Measurements from ENCODE around the gene MAP7D2.
"Not testable (repeated sequence)": the region's sequence is repeated elsewhere in the genome, so short reads cannot be mapped to it uniquely, and the experiment has no call there.

Gene MAP7D2

GRCh38 chrX:20116577-20117240, at the start of gene MAP7D2:
MAP7D2 (minus strand) TSS chrX:20116907; CDS start chrX:20116879, 28 bp downstream.
- no peak for DNase-seq

- not testable (repeated sequence) for DNase-seq
These were observed 45.8 kb upstream of the MAP7D2 start for GRCh38 chrX:20162516-20162915.

GRCh38 chrX:20159797-20160385, 43.2 kb upstream of the MAP7D2 start:
- DNase-seq = no peak

GRCh38 chrX:20151689-20152088, 35.0 kb upstream of the MAP7D2 start:
- DNase-seq = no peak

GRCh38 chrX:20149326-20149725, 32.6 kb upstream of the MAP7D2 start:
- no peak for DNase-seq

DNA sequence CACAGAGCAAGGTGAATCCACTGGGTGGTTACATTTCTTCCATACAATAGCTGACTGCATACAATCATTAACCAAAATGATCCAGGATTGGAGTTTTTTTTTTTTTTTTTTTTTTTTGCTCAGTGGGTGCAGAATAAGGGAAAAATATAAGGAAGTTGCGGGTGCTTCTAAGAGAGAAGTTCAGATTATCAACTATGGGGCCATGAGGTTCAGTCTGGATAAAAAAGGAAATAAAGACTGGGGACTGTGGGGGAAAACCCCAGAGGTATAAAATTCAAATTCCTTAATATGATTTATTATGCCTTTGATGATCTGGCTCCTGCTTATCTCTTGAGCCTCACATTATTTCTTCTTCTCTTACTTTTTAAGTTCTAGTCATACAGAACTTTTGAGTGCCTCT, 30.9 kb upstream of the MAP7D2 start:
- no peak for DNase-seq

DNA sequence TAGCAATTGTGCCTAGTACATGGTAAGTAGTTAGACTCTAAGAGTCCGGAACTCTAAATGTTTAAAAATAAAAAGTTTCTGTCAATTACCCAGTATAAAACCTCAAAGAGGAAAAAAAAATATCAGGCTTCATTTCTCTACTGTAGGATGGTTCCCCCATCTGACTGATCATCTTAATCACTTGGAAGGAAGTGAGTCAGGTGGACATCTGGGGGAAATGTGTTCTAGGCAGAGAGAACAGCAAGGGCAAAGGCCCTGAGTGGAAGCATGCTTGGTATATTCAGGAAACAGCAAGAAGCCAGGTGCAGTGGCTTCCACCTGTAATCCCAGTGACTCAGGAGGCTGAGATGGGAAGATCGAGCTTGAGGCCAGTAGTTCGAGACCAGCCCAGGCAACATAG, 27.8 kb upstream of the MAP7D2 start:
- DNase-seq = no peak

- no peak for DNase-seq
These were observed 26.9 kb upstream of the MAP7D2 start for GRCh38 chrX:20143561-20143960.

- no peak for DNase-seq
These were observed 26.4 kb upstream of the MAP7D2 start for GRCh38 chrX:20143111-20143510.

DNA sequence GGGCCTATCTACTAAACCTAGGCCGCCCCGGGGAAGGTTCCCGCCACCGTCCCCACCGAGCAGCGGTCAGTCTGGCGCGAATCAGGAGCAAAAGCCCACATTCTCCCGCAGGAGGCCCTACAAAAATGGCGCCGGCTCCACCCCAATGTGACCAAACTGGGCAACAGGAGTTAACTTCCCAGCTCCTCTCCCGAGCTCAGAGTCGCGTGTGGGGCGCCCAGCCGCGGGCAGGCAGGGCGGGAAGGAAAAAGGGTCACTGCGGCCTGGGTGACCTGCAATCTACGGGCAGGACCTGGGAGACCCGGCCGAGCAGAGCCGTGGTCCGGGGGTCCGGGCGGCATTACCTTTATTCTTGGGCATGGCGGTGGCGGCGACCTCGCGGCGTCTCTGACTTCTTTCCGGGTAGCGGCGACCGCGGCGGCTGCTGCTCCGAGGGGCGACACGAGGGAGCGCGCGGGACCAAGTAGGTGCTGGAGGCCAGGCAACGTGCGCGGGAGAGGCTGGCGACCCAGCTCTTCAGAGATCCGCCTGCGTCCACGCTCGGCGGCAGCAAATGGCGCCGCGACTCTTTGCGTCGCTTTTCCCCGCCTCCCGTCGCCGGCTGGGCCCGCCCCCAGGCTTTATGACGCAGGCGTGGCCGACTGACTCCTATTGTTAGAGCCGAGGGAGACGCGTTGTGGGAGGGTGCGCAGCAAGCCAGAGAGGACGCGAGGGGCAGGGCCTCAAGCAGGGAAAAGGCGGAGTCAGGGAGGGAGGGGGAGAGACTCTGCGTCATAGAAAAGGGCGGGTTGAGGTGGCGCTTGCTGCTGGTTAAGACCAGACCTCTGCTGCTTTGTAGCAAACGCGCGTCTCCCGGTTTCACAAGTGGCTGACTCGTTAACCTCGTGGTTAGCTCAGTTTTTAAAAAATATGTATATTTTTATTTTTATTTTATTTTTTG, 24.8 kb upstream of the MAP7D2 start, which contains the start of gene EIF1AX:
TSS of gene EIF1AX (minus strand) at position 558 of the 940 bp plus-strand sequence. CDS start at position 360, 198 bp downstream.
- peak; percentile 99 for DNase-seq

DNA sequence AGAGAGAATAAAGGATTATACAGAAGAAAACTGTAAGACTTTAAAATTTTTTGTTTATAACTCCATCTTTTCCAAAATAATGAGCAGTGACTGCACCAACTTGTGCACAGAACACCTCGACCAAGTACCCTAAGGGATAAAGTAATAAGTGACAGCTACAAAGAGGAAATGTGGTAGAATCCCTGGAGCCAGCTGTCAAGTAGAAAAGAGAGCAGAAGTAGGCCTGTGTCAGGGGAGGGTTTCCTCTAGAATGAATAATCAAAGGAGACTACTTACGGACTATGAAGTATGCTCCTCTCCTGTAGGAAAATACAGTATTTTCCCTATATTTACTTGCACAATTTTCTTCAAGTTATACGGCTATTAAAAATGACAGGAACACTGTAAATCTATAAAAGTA, 23.7 kb upstream of the MAP7D2 start:
- DNase-seq = peak; percentile 16

DNA sequence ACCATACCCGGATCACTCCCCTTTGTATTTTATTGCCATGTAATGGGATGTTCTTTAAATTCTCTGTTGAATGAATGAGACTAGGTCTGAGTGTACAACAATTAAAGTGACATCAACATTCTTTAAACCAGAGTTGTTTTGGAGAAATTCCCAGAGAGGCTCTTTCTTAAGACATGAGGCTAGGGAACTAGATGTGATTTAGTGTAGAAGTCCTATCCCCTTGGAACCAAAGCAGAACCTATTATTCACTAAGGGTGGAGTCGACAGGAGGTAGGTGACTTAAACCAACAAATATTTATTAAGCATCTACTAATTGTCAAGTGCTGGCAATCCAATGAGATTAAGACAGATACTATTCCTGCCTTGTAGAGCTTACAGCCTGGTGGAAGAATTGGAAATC, 23.3 kb upstream of the MAP7D2 start:
- DNase-seq = no peak

GRCh38 chrX:20135944-20136343, 19.2 kb upstream of the MAP7D2 start:
- no peak for DNase-seq

- no peak for DNase-seq
These were observed 16.0 kb upstream of the MAP7D2 start for GRCh38 chrX:20132666-20133065.

DNA sequence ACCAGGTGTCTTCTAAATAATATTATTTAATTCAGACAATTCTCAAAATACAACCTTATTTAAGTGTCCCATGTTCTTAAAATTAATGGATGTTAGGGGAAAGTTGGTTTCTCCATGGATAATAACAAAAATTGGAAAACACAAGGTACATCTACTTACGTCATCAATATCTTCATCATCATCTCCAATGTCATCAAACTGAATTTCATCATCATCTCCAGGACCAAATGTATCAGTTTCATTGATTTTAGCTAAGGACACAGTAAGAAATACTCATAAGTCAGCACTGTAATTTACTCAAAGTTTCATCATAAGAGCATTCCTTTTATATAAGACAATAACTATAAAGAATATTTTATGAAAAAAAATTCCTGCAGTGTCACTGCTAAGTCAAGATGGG, 13.7 kb upstream of the MAP7D2 start:
- DNase-seq = no peak

DNA sequence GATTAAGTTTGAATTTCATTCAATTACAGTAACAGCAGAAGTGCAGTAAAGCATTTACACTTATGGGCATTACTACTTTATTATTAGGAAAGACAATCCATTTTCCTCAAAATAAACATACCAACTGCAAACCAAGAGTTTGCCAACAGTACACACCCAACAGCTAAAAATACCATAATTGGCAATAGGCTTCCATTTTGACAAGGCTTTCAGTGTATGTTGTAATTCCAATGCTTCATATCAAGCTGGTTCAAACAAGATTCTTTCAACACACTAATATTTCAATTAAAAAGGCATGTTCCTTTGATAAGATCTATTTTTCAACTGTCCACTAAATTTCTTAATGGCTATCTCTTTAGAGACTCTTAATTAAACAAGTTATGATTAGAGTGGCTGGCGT, 12.8 kb upstream of the MAP7D2 start:
- DNase-seq = no peak

DNA sequence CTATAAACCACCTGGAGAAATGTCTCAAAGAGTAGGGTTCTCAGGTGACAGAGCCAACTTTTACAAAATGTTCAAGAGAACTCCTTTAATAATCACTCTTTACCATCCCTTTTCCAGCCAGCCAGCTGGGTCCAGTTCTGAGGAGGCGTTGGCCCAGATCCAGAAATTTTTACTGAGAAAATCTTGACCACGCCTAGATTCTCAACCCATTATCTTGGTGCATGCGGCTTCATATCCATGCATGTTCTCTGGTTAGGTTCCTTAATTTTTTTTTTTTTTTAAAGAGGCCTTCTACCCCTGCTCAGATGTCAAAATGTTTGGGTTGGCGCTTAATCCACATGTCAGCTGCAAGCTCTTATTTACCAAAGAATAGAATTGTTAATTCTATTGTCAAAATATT, 12.0 kb upstream of the MAP7D2 start:
- no peak for DNase-seq

DNA sequence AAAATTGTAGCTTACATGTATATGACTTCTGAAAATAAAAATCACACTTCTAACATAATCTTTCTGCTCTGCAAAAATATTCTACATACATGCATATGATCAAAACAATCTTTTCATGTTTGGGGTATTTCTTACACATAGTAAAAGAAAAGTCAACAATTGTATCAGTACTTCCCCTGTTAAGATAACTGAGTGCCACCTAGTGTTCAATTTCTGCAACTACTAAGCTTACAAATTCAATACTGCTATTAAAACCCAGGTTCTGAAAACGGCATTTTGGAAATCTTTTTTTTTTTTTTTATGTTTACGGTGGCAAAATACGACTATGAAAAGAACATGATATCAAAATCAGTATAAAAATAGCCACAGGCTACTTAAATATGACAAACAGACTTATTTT, 10.7 kb upstream of the MAP7D2 start:
- not testable (repeated sequence) for DNase-seq

DNA sequence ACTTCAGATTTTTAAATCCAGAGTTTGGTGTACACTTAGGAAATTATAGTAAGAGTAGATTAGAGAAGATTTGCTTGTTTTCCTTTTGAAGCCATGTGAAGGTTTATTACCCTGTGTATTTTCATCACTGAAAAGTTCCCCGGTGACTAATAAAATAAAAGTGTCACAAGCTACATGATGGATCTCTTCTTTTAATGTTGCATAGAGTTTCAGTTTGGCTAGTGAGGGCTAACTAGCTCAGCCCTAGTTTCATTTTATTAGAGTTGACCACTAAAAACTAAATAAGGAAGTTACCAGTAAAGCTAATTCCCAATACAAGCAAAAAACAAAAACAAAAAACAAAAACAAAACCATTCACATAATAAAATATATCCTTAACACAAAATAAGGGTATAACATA, 10.1 kb upstream of the MAP7D2 start:
- not testable (repeated sequence) for DNase-seq

DNA sequence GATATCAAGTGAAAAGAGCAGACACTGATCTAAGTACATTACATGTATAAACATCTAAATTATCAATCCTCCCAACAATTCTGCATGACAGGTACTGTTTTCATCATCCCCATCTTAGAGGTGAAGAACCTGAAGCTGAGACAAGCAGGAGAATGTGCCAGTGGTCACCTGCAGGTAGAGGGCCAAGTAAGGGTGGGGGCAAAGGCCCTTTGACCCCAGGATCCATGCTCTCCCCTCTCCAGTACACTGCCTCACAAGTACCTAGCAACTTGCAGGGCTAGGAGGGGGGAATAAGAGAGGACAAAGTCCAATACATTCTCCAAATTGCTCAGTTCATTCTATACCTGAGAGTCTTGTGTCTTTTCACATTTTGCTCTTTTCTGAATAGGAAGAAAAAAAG, 8.3 kb upstream of the MAP7D2 start:
- DNase-seq = no peak

DNA sequence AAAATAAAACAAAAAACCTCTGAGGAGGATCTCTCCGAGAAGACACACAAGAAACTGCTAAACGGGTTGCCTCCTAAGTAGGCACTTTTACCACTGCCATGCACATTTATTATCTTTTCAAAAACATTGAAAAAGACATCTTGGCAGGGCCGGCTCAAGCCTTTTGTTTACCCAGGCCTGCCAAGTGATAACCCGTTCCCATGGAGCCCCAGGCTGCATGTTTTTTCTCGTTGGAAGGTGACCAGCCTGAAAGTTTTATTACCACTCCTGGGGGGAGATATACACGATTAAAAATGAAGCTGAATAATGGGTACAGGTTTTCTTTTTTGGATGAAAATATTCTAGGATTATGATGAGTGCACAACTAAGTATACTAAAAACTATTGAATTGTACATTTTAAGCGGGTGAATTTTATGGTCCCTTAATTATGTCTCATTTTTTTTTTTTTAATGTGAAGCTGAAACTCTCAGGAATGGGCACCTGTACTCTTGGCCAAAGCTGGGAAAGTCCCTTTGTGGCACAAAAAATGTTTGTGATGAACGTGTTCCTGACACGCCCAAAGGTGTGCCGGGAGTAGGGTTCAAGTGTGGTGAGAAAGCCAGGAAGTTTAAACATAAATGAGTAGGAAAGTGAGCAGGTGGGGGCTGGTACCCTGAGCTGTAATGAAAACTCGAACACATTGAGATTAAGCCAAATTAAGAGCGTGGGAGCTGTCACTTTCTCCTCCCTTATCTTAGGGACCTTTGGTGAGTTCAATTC, 1.5 kb upstream of the MAP7D2 start:
- no peak for DNase-seq

- no peak for DNase-seq
These were observed 575 bp downstream of the MAP7D2 start for GRCh38 chrX:20116087-20116576.

Data from DMS 273 treated with DMSO at 0.1 percent for 48 hours (cell line).